ENCODE data around the gene CYS1. TPM values are rescaled to one million over a fixed set of nuclear protein-coding genes. Genes with fewer than 3 reads are reported as not detected.
A peak's percentile ranks its signal among the peaks of the same experiment; 100 is the strongest.

Gene CYS1
- total and polyA plus RNA-seq, 2 donors (not counting 3 experiments of a cell fraction or from before 2014, with no cell fraction given), result not detected

GRCh38 chr2:10120158-10120876 lies 40.1 kb upstream of the CYS1 start:
- FAIRE-seq, result peak; percentile 76
- Histone ChIP-seq H2AFZ (ENCODE audit: low read depth, low read length) (peak overlapping the region; percentile 41), H3K36me3 (ENCODE audit: control insufficient read depth in 2 of 2, extremely low read depth in 1 of 2, insufficient read depth in 2 of 2, low read length in 2 of 2) (peaks cover 0 to 5% of the 10 kb centered on the region in 2 experiments), H3K9me3 (replicated peaks; ENCODE audit: control insufficient read depth, insufficient read depth, low read length) (no peaks in the 10 kb centered on the region), H3K79me2 (ENCODE audit: control insufficient read depth, insufficient read depth, low read length) (peaks cover 34% of the 10 kb centered on the region), H3K4me3 (replicated peaks in 1 of 3; ENCODE audit: insufficient read depth in 1 of 3, low read depth in 1 of 3, low read length in 3 of 3) (peak overlapping the region; percentile 14 to 91 (median 54)), H3K27ac (ENCODE audit: insufficient read depth, low read depth, low read length) (peak overlapping the region; percentile 60), H3K4me2 (ENCODE audit: insufficient read depth, low read length) (peak overlapping the region; percentile 80), H3K27me3 (ENCODE audit: control insufficient read depth in 2 of 2, insufficient read depth in 2 of 2, low read length in 2 of 2) (no peaks in the 10 kb centered on the region), H3K4me1 (ENCODE audit: control insufficient read depth, extremely low read depth, insufficient read depth, low read length) (peaks cover 40% of the 10 kb centered on the region), H3K9ac (replicated peaks; ENCODE audit: extremely low read depth, insufficient read depth, low read length) (peak overlapping the region; percentile 77), H4K20me1 (replicated peaks; ENCODE audit: control insufficient read depth, extremely low read depth, insufficient read depth, low read length) (no peaks in the 10 kb centered on the region), H3K9me1 (replicated peaks; ENCODE audit: control insufficient read depth, extremely low read depth, insufficient read depth, low read length) (no peaks in the 10 kb centered on the region)
- peak; percentile 80 for DNase-seq (ENCODE audit: low read depth, low spot score)
- no TSS peak for BruUV-seq (replicated peaks)
- CTCF ChIA-PET, result interaction anchor here (0.7 to 2.9 kb wide), 9 partner anchors 23 to 315 kb away, joined by 3 to 20 read pairs (median 5); no protein-coding TSS in a partner anchor
- intact Hi-C loops (cut with micrococcal nuclease), result loop anchor here (1.0 to 10.0 kb wide), 2 partner anchors 48 to 454 kb away; no protein-coding TSS in a partner anchor
- dilution Hi-C loops (cut with MboI; ENCODE audit: extremely low pct_ligation_motif_present, low sequenced_read_pairs), result no loop called here
- TF ChIP-seq, protein P1, sequence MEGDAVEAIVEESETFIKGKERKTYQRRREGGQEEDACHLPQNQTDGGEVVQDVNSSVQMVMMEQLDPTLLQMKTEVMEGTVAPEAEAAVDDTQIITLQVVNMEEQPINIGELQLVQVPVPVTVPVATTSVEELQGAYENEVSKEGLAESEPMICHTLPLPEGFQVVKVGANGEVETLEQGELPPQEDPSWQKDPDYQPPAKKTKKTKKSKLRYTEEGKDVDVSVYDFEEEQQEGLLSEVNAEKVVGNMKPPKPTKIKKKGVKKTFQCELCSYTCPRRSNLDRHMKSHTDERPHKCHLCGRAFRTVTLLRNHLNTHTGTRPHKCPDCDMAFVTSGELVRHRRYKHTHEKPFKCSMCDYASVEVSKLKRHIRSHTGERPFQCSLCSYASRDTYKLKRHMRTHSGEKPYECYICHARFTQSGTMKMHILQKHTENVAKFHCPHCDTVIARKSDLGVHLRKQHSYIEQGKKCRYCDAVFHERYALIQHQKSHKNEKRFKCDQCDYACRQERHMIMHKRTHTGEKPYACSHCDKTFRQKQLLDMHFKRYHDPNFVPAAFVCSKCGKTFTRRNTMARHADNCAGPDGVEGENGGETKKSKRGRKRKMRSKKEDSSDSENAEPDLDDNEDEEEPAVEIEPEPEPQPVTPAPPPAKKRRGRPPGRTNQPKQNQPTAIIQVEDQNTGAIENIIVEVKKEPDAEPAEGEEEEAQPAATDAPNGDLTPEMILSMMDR (IDR thresholded peaks at IDR 0.05; ENCODE audit: extremely low read depth in 1 of 2, insufficient read depth in 1 of 2, low read depth in 1 of 2, low read length in 2 of 2), result no peak
- TF ChIP-seq JUN (IDR thresholded peaks at IDR 0.05; ENCODE audit: borderline replicate concordance, insufficient read depth, insufficient read length, low read depth) (no peak), POLR2A (IDR thresholded peaks at IDR 0.05; ENCODE audit: low read depth, low read length) (peak; percentile 40), GATA2 (IDR thresholded peaks at IDR 0.05; ENCODE audit: insufficient read depth, insufficient read length, low read depth, low read length) (no peak), EZH2 (IDR thresholded peaks at IDR 0.05; ENCODE audit: borderline replicate concordance, low read depth, low read length, severe bottlenecking) (no peak), FOS (IDR thresholded peaks at IDR 0.05; ENCODE audit: borderline replicate concordance, insufficient read depth, low read length) (peak; percentile 70), MYC (IDR thresholded peaks at IDR 0.05; ENCODE audit: low read depth, low read length) (peak; percentile 82), POLR2AphosphoS5 (IDR thresholded peaks at IDR 0.05; ENCODE audit: insufficient read depth, low read depth, low read length) (peak; percentile 69)
- TF ChIP-seq, protein P2, sequence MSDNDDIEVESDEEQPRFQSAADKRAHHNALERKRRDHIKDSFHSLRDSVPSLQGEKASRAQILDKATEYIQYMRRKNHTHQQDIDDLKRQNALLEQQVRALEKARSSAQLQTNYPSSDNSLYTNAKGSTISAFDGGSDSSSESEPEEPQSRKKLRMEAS (IDR thresholded peaks at IDR 0.05; ENCODE audit: insufficient read depth, insufficient read length), result no peak
- POLR2A ChIA-PET, result no interaction called here

Measured in endothelial cell of umbilical vein (primary cell).